Raji (cell line): Measurements from ENCODE around the gene KLHL36.

ENCODE experiments used
- POLR2A ChIP-seq: IDR thresholded peaks from 2 replicates; pipeline ENCODE4 v1.6.1; 2011; ENCODE audit warnings: low read depth, low read length, control low read depth; ENCODE audit not compliant: insufficient read depth

The KLHL36 gene

GRCh38 chr16:84611041-84611440, 37.3 kb upstream of the KLHL36 start:
- TF ChIP-seq POLR2A: no peak

- no peak for TF ChIP-seq POLR2A
Measured at GRCh38 chr16:84612686-84613085, 35.6 kb upstream of the KLHL36 start.

- TF ChIP-seq POLR2A: no peak
Measured at GRCh38 chr16:84613408-84614072, 34.8 kb upstream of the KLHL36 start.

- no peak for TF ChIP-seq POLR2A
Measured at GRCh38 chr16:84614073-84614459, 34.2 kb upstream of the KLHL36 start.

- TF ChIP-seq POLR2A: no peak
Measured at GRCh38 chr16:84614623-84614967, 33.7 kb upstream of the KLHL36 start.

GRCh38 chr16:84614968-84615813, 33.1 kb upstream of the KLHL36 start:
- no peak for TF ChIP-seq POLR2A

GRCh38 chr16:84616515-84616914, 31.8 kb upstream of the KLHL36 start:
- peak; percentile 44; the same call in 1 of the 2 replicates for TF ChIP-seq POLR2A

- TF ChIP-seq POLR2A: no peak
Measured at GRCh38 chr16:84617041-84617790, 31.1 kb upstream of the KLHL36 start.

- TF ChIP-seq POLR2A: peak; percentile 92
Measured at GRCh38 chr16:84617791-84618580, 30.3 kb upstream of the KLHL36 start, which contains the start of gene COTL1. Gene COTL1, minus strand, starts transcription at chr16:84618078. Its CDS starts 164 bp downstream, at chr16:84617914.

GRCh38 chr16:84618581-84619460, 29.5 kb upstream of the KLHL36 start:
- TF ChIP-seq POLR2A: no peak

GRCh38 chr16:84625556-84625955, 22.8 kb upstream of the KLHL36 start:
- TF ChIP-seq POLR2A: no peak

GRCh38 chr16:84628226-84628731, 20.0 kb upstream of the KLHL36 start:
- no peak for TF ChIP-seq POLR2A

- no peak for TF ChIP-seq POLR2A
Measured at GRCh38 chr16:84629580-84629979, 18.7 kb upstream of the KLHL36 start.

GRCh38 chr16:84630009-84630408, 18.3 kb upstream of the KLHL36 start:
- no peak for TF ChIP-seq POLR2A
